ENCODE measurements around the gene DEGS2. TPM values are rescaled to one million over a fixed set of nuclear protein-coding genes. Genes with fewer than 3 reads are reported as not detected.

DEGS2 gene
- total and polyA plus RNA-seq, 8 donors = 1.9 to 7.3 (median 4.8) TPM

GRCh38 chr14:100148837-100149731 is 10.4 kb downstream of the DEGS2 start:
- peaks cover 0 to 7% (median 5%) of the 10 kb centered on the region in 3 donors for H3K4me1 ChIP-seq
- no peaks in the 10 kb centered on the region for H3K27me3 ChIP-seq
- whole genome bisulfite sequencing, 2 donors = 95 to 98% methylated on average over 56 to 58 of the region's 58 CpGs
- intact Hi-C loops (cut with DNase I) = no loop called here
- no peak for ATAC-seq
- no peak for FAIRE-seq
- peak in 2 of 6 donors; percentile 58 to 79 for DNase-seq
- TF ChIP-seq, protein P1, sequence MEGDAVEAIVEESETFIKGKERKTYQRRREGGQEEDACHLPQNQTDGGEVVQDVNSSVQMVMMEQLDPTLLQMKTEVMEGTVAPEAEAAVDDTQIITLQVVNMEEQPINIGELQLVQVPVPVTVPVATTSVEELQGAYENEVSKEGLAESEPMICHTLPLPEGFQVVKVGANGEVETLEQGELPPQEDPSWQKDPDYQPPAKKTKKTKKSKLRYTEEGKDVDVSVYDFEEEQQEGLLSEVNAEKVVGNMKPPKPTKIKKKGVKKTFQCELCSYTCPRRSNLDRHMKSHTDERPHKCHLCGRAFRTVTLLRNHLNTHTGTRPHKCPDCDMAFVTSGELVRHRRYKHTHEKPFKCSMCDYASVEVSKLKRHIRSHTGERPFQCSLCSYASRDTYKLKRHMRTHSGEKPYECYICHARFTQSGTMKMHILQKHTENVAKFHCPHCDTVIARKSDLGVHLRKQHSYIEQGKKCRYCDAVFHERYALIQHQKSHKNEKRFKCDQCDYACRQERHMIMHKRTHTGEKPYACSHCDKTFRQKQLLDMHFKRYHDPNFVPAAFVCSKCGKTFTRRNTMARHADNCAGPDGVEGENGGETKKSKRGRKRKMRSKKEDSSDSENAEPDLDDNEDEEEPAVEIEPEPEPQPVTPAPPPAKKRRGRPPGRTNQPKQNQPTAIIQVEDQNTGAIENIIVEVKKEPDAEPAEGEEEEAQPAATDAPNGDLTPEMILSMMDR (IDR thresholded peaks at IDR 0.05) = no peak
- no peak overlapping the region for H3K4me3 ChIP-seq
- no peak overlapping the region for H3K27ac ChIP-seq
- no peaks in the 10 kb centered on the region for H3K9me3 ChIP-seq
- no peaks in the 10 kb centered on the region for H3K36me3 ChIP-seq

GRCh38 chr14:100147691-100148464 is 11.6 kb downstream of the DEGS2 start:
- no peak for DNase-seq
- intact Hi-C loops (cut with DNase I) = no loop called here
- H3K27ac ChIP-seq = no peak overlapping the region

GRCh38 chr14:100147181-100147631 is 12.2 kb downstream of the DEGS2 start:
- TF ChIP-seq, protein P1 (IDR thresholded peaks at IDR 0.05) = no peak
- FAIRE-seq (no peak), DNase-seq (no peak), ATAC-seq (no peak)
- Histone ChIP-seq H3K27me3 (no peaks in the 10 kb centered on the region), H3K4me3 (no peak overlapping the region), H3K9me3 (no peaks in the 10 kb centered on the region), H3K4me1 (peaks cover 3 to 14% (median 7%) of the 10 kb centered on the region in 3 donors), H3K27ac (no peak overlapping the region), H3K36me3 (no peaks in the 10 kb centered on the region)
- WGBS, 2 donors = 86 to 90% methylated on average over 20 of the region's 20 CpGs
- intact Hi-C loops (cut with DNase I) = no loop called here

More at GRCh38 chr14:100147691-100148464, 11.6 kb downstream of the DEGS2 start:
- Histone ChIP-seq H3K27me3 (no peaks in the 10 kb centered on the region), H3K4me1 (peaks cover 0 to 8% (median 7%) of the 10 kb centered on the region in 3 donors), H3K36me3 (no peaks in the 10 kb centered on the region), H3K9me3 (no peaks in the 10 kb centered on the region), H3K4me3 (no peak overlapping the region)
- ATAC-seq (no peak), FAIRE-seq (no peak)
- TF ChIP-seq, protein P1 (IDR thresholded peaks at IDR 0.05) = no peak
- 76 to 81% methylated on average over 28 of the region's 28 CpGs for WGBS, 2 donors

GRCh38 chr14:100146531-100147091 is 12.8 kb downstream of the DEGS2 start:
- no peaks in the 10 kb centered on the region for H3K9me3 ChIP-seq
- ATAC-seq (no peak), FAIRE-seq (no peak), DNase-seq (no peak)
- WGBS, 2 donors = 88 to 92% methylated on average over 29 of the region's 29 CpGs
- no peak overlapping the region for H3K27ac ChIP-seq
- no peaks in the 10 kb centered on the region for H3K36me3 ChIP-seq
- TF ChIP-seq, protein P1 (IDR thresholded peaks at IDR 0.05) = no peak
- no peak overlapping the region for H3K4me3 ChIP-seq
- intact Hi-C loops (cut with DNase I) = no loop called here
- H3K4me1 ChIP-seq = peaks cover 9 to 19% (median 12%) of the 10 kb centered on the region in 3 donors
- no peaks in the 10 kb centered on the region for H3K27me3 ChIP-seq
